Stimulated activated naive CD8-positive, alpha-beta T cell treated with anti-CD3 and anti-CD28 coated beads, Interleukin-15, amount 100 ng/mL, for 72 hours (primary cell): ENCODE measurements around the gene NFKB2.

Experiments
- ATAC-seq: fragments of 150-1000 bp; cut with Tn5 transposase; 2 replicates; pipeline ENCODE4 v1.10.0; 2021; ENCODE audit warnings: mild to moderate bottlenecking, moderate library complexity
- DNase-seq, 2 donors: peaks; one replicate each; pipeline ENCODE4 v3.0.0; 2021 to 2022
- H3K27ac Mint-ChIP-seq, 2 donors: one replicate each; pipeline ENCODE4 v1.8.0; 2022; ENCODE audit warnings: mild to moderate bottlenecking in 2 of 2, mixed read lengths in 2 of 2, moderate library complexity in 2 of 2
- H3K27me3 Mint-ChIP-seq: one replicate; pipeline ENCODE4 v1.8.0; 2022; ENCODE audit warnings: mixed read lengths
- H3K4me1 Mint-ChIP-seq: one replicate; pipeline ENCODE4 v1.8.0; 2022; ENCODE audit warnings: mild to moderate bottlenecking, mixed read lengths
- H3K4me3 Mint-ChIP-seq, 2 donors: one replicate each; pipeline ENCODE4 v1.8.0; 2022; ENCODE audit warnings: mild to moderate bottlenecking in 2 of 2, mixed read lengths in 2 of 2, moderate library complexity in 1 of 2
- H3K9me3 Mint-ChIP-seq, 2 donors: one replicate each; pipeline ENCODE4 v1.8.0; 2022; ENCODE audit warnings: mixed read lengths in 2 of 2

NFKB2 gene

DNA sequence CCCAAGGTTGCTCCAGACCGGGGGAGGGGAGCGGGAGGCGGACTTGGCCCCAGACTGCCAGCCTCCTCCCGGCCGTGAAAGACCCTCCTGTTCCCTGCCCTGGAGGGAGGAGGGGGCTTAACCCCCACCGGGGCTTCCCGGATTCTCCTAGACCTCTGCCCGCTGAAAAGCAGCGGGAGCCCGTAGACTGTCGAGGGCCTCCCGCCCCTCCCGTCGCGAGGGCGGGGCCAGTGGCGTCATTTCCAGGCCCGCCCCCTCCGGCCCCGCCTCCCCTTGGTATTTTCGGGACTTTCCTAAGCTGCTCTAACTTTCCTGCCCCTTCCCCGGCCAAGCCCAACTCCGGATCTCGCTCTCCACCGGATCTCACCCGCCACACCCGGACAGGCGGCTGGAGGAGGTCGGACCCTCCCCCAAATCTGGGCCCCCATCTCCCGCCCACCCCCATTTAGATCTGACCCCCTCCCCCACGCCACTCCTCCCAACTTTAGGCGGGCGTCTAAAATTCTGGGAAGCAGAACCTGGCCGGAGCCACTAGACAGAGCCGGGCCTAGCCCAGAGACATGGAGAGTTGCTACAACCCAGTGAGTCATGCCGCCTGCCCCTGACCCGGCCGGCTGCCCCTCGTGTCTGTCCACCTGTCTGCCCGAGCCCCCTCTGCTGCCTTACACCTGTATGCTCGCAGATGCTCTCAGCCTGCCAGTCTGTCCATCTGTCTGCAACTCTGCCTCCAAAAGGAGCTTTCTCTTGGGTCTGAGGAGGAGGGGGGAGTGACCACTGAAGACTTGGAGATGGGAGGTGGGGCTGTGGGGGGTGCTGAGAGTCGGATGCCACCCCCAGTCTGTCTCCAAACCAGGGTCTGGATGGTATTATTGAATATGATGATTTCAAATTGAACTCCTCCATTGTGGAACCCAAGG is at the start of gene NFKB2:
Gene NFKB2 (plus strand): TSS at position 306 of the 917 bp plus-strand sequence. CDS start 255 bp downstream, at position 561.
- Mint-ChIP-seq H3K4me3 (peak within 1 kb of the TSS; percentile 86 to 96), H3K4me1 (peaks cover 69% of the 10 kb centered on the region)
- ATAC-seq = peak; percentile 35

DNA sequence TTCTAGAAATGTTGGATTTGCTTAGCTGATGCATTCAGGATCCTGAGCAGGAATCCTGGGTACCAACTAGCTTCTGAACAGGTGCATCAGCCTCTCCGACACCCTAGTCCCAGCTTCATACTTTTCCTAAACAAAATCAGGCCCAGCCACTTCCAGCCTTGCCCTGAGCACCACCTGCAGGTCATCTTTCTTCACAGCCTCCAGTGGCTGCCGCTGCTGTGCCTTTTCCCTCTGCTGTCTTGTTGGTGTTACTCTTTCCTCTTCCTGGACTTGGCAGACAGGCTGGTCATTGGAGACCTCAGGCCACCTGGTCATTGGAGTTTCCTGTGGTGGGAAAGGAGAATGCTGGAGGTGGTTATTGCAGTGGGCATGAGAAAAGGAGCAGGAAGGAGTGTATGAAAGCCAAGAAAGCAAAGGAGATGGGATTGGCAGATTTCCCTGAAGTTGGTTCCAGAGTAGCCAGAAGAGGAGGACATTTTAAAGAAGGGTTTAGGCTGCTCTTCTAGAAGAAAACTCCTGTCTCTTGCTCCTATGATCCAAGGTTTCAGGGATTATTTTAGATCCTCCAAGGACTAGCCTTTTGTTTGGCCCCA is 48.2 kb upstream of the NFKB2 start:
- ATAC-seq = no peak
- peaks cover 4% of the 10 kb centered on the region for H3K4me1 Mint-ChIP-seq
- H3K27ac Mint-ChIP-seq = no peak overlapping the region
- no peaks in the 10 kb centered on the region for H3K27me3 Mint-ChIP-seq
- no peak for DNase-seq
- H3K9me3 Mint-ChIP-seq = no peaks in the 10 kb centered on the region
- no peak overlapping the region for H3K4me3 Mint-ChIP-seq

More for the DNA sequence above, at the start of gene NFKB2:
- Mint-ChIP-seq H3K27ac (peak within 1 kb of the TSS; percentile 98 to 99), H3K27me3 (no peaks in the 10 kb centered on the region), H3K9me3 (no peaks in the 10 kb centered on the region)
- DNase-seq = peak; percentile 90 to 93

DNA sequence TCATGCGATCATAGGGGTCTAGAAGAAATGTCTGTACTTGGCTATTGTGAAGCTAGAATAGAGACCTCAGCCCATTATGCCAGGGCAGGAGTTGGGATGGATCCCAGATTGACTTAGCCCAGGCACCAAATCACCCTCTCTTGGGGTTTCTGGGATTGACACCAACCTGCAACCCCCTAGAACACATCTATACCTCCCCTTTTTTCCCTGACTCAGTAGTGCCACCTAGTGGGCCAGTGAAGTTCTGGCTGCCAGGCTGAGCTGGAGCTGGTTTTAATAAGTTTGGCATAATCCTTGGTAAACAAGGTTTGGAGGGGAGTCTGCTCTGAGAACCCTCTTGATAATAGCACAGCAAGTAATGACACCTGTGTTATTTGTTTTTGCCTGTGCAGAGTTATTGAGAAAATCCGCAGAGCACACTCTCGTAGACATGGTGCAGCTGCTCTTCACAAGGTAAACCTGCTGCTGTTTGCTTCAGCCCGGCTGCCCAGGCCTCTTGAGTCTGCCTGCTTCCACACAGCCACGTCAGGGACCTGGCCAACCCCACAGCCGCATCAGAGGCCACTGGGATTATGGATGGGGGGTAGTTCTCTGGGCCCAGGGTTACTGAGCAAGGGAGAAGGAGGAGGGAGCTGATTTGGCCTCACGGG is 43.3 kb upstream of the NFKB2 start:
- no peaks in the 10 kb centered on the region for H3K27me3 Mint-ChIP-seq
- DNase-seq (peak; percentile 67 to 69), ATAC-seq (peak; percentile 72)
- H3K4me3 Mint-ChIP-seq = no peak overlapping the region
- H3K4me1 Mint-ChIP-seq = no peaks in the 10 kb centered on the region
- H3K27ac Mint-ChIP-seq = no peak overlapping the region
- H3K9me3 Mint-ChIP-seq = no peaks in the 10 kb centered on the region

DNA sequence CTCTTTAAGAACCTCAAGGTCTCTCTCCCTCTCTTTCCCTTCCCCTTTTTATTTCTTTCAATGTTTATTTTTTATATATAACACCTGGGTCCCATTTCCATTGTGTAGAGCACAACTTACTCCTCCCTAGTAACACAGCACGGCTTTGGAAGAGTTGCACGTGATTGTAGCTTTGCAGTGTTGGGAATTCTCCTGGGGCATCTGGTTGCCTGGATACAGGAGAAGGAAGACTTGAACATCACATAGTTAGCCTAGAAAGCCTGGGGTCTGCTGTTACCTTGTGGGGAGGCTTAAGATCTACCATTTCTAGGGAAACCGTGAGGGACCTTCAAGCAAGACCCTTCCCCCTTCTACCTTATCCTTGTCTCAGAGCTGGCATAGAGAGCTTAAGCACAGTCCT is 41.1 kb upstream of the NFKB2 start:
- no peak overlapping the region for H3K4me3 Mint-ChIP-seq
- no peaks in the 10 kb centered on the region for H3K9me3 Mint-ChIP-seq
- ATAC-seq (no peak), DNase-seq (no peak)
- peaks cover 13% of the 10 kb centered on the region for H3K4me1 Mint-ChIP-seq
- H3K27me3 Mint-ChIP-seq = no peaks in the 10 kb centered on the region
- H3K27ac Mint-ChIP-seq = no peak overlapping the region

DNA sequence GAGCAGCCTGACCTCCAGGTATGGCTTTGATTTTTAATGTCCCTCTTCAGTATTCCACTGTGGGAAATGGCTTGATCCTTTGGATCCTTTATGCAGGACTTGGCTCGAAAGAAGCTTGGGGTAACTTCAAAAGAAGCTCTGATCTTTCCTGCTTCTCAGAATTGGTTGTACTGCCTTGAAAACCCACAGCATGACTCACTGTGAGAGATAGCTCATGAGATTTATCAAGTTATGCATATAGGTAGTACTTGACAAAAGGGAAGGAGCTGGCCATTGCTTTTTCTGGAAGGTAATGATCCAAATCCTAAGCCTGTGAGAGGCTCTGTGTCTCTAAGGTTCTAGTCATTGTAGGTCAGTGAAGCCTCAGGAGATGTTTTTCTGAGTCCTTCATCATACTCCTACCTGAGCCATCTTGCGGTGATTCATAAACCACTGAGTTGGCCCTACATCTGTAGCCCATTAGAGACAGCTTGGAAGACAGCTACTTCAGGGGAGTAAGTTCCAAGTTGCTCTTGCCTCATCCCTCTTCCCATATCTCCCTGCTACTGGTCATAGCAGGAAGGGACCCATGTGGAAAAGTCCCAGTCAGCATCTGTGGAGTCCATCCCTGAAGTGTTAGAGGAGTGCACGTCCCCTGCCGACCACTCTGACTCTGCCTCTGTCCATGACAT is 36.7 kb upstream of the NFKB2 start:
- H3K27ac Mint-ChIP-seq = peak overlapping the region in 1 of 2 donors; percentile 38
- H3K9me3 Mint-ChIP-seq = no peaks in the 10 kb centered on the region
- DNase-seq (no peak), ATAC-seq (peak; percentile 71)
- H3K4me3 Mint-ChIP-seq = no peak overlapping the region
- H3K27me3 Mint-ChIP-seq = no peaks in the 10 kb centered on the region
- peaks cover 13% of the 10 kb centered on the region for H3K4me1 Mint-ChIP-seq

DNA sequence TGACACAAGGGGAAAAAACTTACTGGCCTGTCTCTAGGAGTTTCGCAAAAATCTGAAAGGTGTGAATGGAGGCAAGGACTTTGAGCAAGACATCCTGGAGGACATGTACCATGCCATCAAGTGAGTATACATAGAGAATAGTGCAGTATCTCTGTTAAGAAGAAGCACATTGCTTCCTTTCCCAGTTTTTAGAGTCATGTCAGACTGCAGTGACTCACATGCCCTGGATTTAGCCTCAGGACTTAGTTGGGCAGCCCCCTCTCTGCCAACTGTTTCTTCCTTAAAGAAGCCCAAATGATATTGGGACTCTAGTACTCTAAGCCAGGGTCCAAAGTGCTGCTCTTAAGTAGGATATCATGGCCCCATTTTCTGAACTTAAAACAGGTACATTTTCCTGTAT is 28.1 kb upstream of the NFKB2 start:
- Mint-ChIP-seq H3K4me1 (no peaks in the 10 kb centered on the region), H3K27me3 (no peaks in the 10 kb centered on the region), H3K27ac (no peak overlapping the region), H3K4me3 (no peak overlapping the region), H3K9me3 (no peaks in the 10 kb centered on the region)
- DNase-seq (no peak), ATAC-seq (no peak)

DNA sequence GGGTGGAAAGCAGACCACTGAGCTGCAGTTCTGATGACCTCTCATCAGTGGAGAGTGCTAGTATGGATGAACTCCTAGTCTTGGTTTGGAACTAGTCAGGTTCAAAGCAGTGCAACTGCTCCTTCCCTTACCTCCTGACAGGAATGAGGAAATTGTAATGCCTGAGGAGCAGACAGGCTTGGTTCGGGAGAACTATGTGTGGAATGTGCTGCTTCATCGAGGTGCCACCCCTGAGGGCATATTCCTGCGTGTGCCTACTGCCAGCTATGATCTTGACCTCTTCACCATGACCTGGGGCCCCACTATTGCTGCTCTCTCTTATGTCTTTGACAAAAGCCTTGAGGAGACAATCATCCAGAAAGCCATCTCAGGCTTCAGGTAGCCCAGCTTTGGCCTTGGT is 27.4 kb upstream of the NFKB2 start:
- no peaks in the 10 kb centered on the region for H3K9me3 Mint-ChIP-seq
- H3K27me3 Mint-ChIP-seq = no peaks in the 10 kb centered on the region
- H3K4me1 Mint-ChIP-seq = no peaks in the 10 kb centered on the region
- no peak overlapping the region for H3K4me3 Mint-ChIP-seq
- DNase-seq (no peak), ATAC-seq (no peak)
- H3K27ac Mint-ChIP-seq = no peak overlapping the region

DNA sequence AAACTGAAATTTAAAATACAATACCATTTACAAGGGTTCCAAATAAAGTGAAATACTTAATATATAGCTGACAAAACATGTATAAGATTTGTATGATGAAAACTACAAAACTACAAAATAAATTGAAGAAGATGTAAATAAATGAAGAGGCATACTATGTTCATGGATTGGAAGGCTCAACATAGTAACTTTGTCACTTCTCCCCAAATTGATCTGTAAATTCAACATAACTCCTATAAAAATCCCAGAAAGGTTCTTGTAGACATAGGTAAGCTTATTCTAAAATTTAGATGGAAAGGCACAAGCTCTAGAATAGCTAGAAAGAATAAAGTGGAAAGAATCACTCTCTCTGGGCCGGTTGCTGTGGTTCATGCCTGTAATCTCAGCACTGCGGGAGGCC is 24.2 kb upstream of the NFKB2 start:
- no peak for ATAC-seq

DNA sequence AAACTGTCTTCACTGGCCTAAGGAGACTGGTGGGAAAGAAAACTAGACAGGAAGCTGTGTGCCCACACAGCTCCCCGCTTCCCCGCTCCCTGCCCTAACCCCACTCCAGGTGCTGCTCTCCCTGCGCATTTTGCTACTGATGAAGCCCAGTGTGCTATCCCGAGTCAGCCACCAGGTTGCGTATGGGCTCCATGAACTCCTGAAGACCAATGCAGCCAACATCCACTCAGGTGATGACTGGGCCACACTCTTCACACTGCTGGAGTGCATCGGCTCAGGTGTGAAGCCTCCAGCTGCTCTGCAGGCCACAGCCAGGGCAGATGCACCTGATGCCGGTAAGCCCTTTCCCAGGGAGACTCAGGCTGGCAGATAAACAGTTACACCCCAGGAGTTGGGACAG is 20.3 kb upstream of the NFKB2 start:
- Mint-ChIP-seq H3K27ac (no peak overlapping the region), H3K27me3 (no peaks in the 10 kb centered on the region), H3K9me3 (no peaks in the 10 kb centered on the region), H3K4me3 (no peak overlapping the region), H3K4me1 (no peaks in the 10 kb centered on the region)
- peak; percentile 56 for ATAC-seq
- DNase-seq = no peak

More for the DNA sequence above, 24.2 kb upstream of the NFKB2 start:
- DNase-seq = no peak
- Mint-ChIP-seq H3K4me1 (no peaks in the 10 kb centered on the region), H3K27ac (peak overlapping the region in 1 of 2 donors; percentile 63), H3K4me3 (no peak overlapping the region), H3K27me3 (no peaks in the 10 kb centered on the region), H3K9me3 (no peaks in the 10 kb centered on the region)

DNA sequence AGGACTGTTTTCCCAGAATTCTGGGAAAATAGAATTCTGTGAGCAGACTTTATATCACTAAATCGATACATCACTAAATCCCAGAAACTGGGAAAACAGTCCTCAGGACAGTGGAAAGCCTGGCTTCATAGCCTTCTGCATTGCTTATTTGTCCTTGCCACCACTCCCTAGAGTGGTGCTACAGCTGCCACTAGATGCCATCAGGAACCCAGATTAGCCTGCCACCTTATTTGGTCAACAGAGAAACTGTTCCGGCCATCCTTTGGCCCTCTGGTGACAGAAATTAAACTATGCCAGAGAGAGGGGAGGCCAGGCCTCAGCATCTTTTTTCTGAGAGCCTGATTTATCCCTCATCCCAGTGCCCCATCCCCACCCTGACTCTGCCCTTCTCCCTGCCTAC is 19.6 kb upstream of the NFKB2 start:
- Mint-ChIP-seq H3K4me3 (no peak overlapping the region), H3K4me1 (no peaks in the 10 kb centered on the region), H3K9me3 (no peaks in the 10 kb centered on the region), H3K27ac (no peak overlapping the region), H3K27me3 (no peaks in the 10 kb centered on the region)
- DNase-seq (no peak), ATAC-seq (no peak)

DNA sequence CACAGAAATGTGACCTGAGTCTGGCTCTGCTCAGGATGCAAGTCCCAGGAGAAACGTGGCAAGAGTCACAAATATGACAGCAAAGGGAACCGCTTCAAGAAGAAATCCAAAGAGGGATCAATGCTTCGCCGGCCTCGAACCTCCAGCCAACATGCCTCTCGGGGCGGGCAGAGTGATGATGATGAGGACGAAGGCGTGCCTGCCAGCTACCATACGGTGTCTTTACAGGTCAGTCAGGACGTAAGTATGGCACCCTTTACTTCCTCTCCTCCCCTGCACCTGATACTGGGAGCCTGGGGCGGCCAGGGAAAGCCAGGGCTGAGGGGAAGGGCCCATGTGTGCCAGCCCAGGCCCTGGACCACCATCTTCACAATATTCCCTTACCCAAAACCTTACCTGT is 18.6 kb upstream of the NFKB2 start:
- H3K4me1 Mint-ChIP-seq = no peaks in the 10 kb centered on the region
- H3K27me3 Mint-ChIP-seq = no peaks in the 10 kb centered on the region
- H3K9me3 Mint-ChIP-seq = no peaks in the 10 kb centered on the region
- H3K4me3 Mint-ChIP-seq = no peak overlapping the region
- no peak overlapping the region for H3K27ac Mint-ChIP-seq
- DNase-seq = no peak
- no peak for ATAC-seq

DNA sequence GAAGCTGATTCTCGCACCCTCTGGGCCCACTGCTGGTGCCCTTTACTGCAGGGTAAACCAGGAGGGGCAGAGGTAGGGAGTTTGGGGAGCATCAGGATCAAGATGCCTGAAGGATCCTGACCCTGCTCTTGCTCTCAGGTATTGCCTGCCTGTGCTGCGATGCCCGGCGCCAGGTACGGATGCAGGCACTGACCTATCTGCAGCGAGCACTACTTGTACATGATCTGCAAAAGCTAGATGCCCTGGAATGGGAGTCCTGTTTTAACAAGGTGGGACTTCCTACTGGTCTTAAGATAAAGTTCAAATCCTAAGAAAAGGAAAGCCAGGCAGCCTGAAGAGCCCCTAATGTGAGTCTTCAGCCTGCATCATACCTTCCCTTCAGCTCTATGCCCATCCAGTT is 16.1 kb upstream of the NFKB2 start:
- ATAC-seq = no peak
- H3K4me3 Mint-ChIP-seq = no peak overlapping the region
- peaks cover 5% of the 10 kb centered on the region for H3K4me1 Mint-ChIP-seq
- H3K27me3 Mint-ChIP-seq = no peaks in the 10 kb centered on the region
- no peak for DNase-seq
- H3K9me3 Mint-ChIP-seq = no peaks in the 10 kb centered on the region
- no peak overlapping the region for H3K27ac Mint-ChIP-seq

DNA sequence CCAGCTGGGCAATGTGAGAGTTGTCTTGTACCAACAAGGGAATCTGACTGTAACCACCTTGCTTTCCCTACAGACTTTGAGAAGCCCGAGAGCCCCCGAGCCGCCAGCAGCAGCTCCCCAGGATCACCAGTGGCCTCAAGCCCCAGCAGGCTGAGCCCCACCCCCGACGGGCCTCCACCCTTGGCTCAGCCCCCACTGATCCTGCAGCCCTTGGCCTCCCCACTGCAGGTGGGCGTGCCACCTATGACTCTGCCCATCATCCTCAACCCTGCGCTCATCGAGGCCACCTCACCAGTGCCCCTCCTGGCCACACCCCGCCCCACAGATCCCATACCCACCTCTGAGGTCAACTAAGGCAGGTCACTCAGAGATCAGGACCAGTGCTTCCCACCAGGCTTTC is 13.5 kb upstream of the NFKB2 start:
- no peaks in the 10 kb centered on the region for H3K27me3 Mint-ChIP-seq

DNA sequence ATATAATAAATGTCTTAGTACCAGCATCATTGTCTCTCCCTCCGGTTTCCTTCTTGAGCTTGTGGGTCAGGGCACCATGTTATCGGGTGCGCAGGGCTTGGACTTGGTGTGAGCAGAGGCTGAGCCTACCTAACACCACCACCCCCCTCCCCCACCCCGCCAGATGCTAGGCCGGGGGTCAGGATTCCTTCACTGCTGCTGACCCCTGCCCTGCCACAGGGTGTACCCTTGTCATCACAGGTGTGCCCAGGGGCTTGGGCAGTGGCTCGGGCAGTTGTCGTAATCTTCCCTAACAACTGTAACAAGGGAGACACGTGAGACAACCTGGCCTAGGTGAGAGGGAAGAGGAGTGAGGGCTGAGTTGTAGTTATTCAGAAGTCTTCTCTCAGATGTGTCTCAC is 12.6 kb upstream of the NFKB2 start:
- ATAC-seq (no peak), DNase-seq (no peak)
- H3K4me1 Mint-ChIP-seq = peaks cover 15% of the 10 kb centered on the region
- no peak overlapping the region for H3K27ac Mint-ChIP-seq
- no peaks in the 10 kb centered on the region for H3K27me3 Mint-ChIP-seq
- no peak overlapping the region for H3K4me3 Mint-ChIP-seq
- H3K9me3 Mint-ChIP-seq = no peaks in the 10 kb centered on the region

More for the DNA sequence above, 13.5 kb upstream of the NFKB2 start:
- Mint-ChIP-seq H3K9me3 (no peaks in the 10 kb centered on the region), H3K27ac (no peak overlapping the region), H3K4me3 (no peak overlapping the region), H3K4me1 (peaks cover 15% of the 10 kb centered on the region)
- DNase-seq (no peak), ATAC-seq (no peak)

DNA sequence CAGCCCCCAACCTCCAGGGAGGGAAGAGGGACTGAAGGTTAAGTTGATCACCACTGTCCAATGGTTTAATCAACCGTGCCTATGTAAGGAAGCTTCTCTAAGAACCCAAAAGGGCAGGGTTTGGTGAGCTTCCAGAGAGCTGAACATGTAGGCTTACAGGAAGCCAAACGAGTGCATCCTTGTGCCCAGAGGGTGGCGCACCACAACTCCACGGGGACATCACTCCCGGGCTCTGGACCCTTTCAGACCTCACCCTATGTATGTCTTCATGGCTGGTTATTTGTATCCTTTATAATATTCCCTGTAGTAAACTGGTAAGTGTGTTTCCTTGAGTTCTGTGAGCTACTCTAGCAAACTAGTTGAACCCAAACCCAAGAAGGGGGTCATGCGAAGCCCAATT is 11.5 kb upstream of the NFKB2 start:
- DNase-seq (peak in 1 of 2 donors; percentile 23), ATAC-seq (peak; percentile 64)
- Mint-ChIP-seq H3K4me1 (peaks cover 15% of the 10 kb centered on the region), H3K27me3 (no peaks in the 10 kb centered on the region), H3K27ac (no peak overlapping the region), H3K4me3 (no peak overlapping the region), H3K9me3 (no peaks in the 10 kb centered on the region)
